T-cell (primary cell): ENCODE measurements around the gene RIIAD1. TPM values are rescaled to one million over a fixed set of nuclear protein-coding genes. Genes with fewer than 3 reads are reported as not detected.

Experiments used
- ATAC-seq, 4 experiments: fragments of 200-7000 bp in 3 of 4; fragments of 150-1000 bp in 1 of 4; cut with Tn5 transposase; replicated peaks in 1 of 4; 1 replicate in 3 of 4; 2 replicates in 1 of 4; pipeline ENCODE4 v1.10.0; 2021; ENCODE audit warnings: moderate library complexity in 3 of 4, mild to moderate bottlenecking in 2 of 4, moderate number of reproducible peaks in 1 of 4
- CTCF ChIA-PET, 2 donors: fragments of 300-600 bp; sonication (Branson Sonifier 250); formaldehyde crosslinking; loops; one replicate each; lab custom pipeline; 2022; ENCODE audit warnings: antibody characterized with exemption in 2 of 2; lab: Charles Lee
- POLR2A ChIA-PET, 2 donors: fragments of 300-600 bp; sonication (Branson Sonifier 250); formaldehyde crosslinking; loops; one replicate each; lab custom pipeline; 2022; ENCODE audit warnings: antibody characterized with exemption in 2 of 2; lab: Charles Lee
- DNase-seq, 35 experiments: peaks; one replicate each; pipeline versions ENCODE4 v3.0.0 to v3.0.0-alpha.2; 2013 to 2023
- H3K27ac ChIP-seq: one replicate; pipeline ENCODE4 v1.5.1; 2013; ENCODE audit warnings: low read length
- H3K27me3 ChIP-seq, 2 experiments: replicated peaks in 1 of 2; 1 replicate in 1 of 2; 2 replicates in 1 of 2; pipeline versions ENCODE4 v1.6.1 to v1.7.0; 2013; ENCODE audit warnings: low read length in 1 of 2, mixed read lengths in 1 of 2; ENCODE audit not compliant: control insufficient read depth in 2 of 2, insufficient read depth in 2 of 2; ENCODE audit errors: extremely low read depth in 1 of 2
- H3K36me3 ChIP-seq, 2 donors: 1 replicate in 1 of 2; 2 replicates in 1 of 2; pipeline versions ENCODE4 v1.6.1 to v1.7.0; 2013; ENCODE audit warnings: low read length in 1 of 2; ENCODE audit not compliant: control insufficient read depth in 2 of 2, insufficient read depth in 1 of 2; ENCODE audit errors: extremely low read depth in 1 of 2
- H3K4me1 ChIP-seq, 2 experiments: 1 replicate in 1 of 2; 2 replicates in 1 of 2; pipeline versions ENCODE4 v1.6.1 to v1.7.0; 2013; ENCODE audit warnings: low read length in 2 of 2, mixed read lengths in 1 of 2; ENCODE audit not compliant: insufficient read depth in 2 of 2, control insufficient read depth in 1 of 2; ENCODE audit errors: extremely low read depth in 1 of 2
- H3K4me3 ChIP-seq, 2 donors: 1 replicate in 1 of 2; 2 replicates in 1 of 2; pipeline versions ENCODE4 v1.5.1 to v1.7.0; 2013; ENCODE audit warnings: mild to moderate bottlenecking in 2 of 2, low read length in 1 of 2, moderate library complexity in 1 of 2; ENCODE audit not compliant: control insufficient read depth in 1 of 2; ENCODE audit errors: extremely low read depth in 1 of 2
- H3K9me3 ChIP-seq: 2 replicates; pipeline ENCODE4 v1.7.0; 2013
- H3K27ac Mint-ChIP-seq, 2 donors: one replicate each; pipeline ENCODE4 v1.8.0; 2020 to 2021; ENCODE audit warnings: mild to moderate bottlenecking in 2 of 2, mixed read lengths in 2 of 2
- H3K27me3 Mint-ChIP-seq, 2 donors: one replicate each; pipeline ENCODE4 v1.8.0; 2021 to 2022; ENCODE audit warnings: mixed read lengths in 2 of 2
- H3K36me3 Mint-ChIP-seq: one replicate; pipeline ENCODE4 v1.8.0; 2021; ENCODE audit warnings: mixed read lengths
- H3K4me1 Mint-ChIP-seq, 3 donors: one replicate each; pipeline ENCODE4 v1.8.0; 2020 to 2022; ENCODE audit warnings: mixed read lengths in 3 of 3, mild to moderate bottlenecking in 1 of 3
- H3K4me3 Mint-ChIP-seq, 3 donors: one replicate each; pipeline ENCODE4 v1.8.0; 2020 to 2022; ENCODE audit warnings: mild to moderate bottlenecking in 3 of 3, mixed read lengths in 3 of 3, moderate library complexity in 3 of 3
- H3K9me3 Mint-ChIP-seq, 3 donors: one replicate each; pipeline ENCODE4 v1.8.0; 2020 to 2022; ENCODE audit warnings: mixed read lengths in 3 of 3
- WGBS: methylation state at CpG from one replicate; pipeline ENCODE4 v1.1.5; 2013; ENCODE audit warnings: missing lambda C conversion rate; ENCODE audit not compliant: insufficient coverage; 5-methylcytosine and 5-hydroxymethylcytosine counted together
- total RNA-seq, 35 experiments: library from RNA in 6 of 35; stranded (reverse) in 6 of 35; fragments of 120-200 nt in 1 of 35; gene quantifications; one replicate each; pipeline versions ENCODE4 v1.2.1 to v1.2.4 and lab custom pipeline; 2013 to 2026

The RIIAD1 gene
- total RNA-seq, 5 donors from 2014 or later (not counting 1 experiment from before 2014, with no cell fraction given): not detected

DNA sequence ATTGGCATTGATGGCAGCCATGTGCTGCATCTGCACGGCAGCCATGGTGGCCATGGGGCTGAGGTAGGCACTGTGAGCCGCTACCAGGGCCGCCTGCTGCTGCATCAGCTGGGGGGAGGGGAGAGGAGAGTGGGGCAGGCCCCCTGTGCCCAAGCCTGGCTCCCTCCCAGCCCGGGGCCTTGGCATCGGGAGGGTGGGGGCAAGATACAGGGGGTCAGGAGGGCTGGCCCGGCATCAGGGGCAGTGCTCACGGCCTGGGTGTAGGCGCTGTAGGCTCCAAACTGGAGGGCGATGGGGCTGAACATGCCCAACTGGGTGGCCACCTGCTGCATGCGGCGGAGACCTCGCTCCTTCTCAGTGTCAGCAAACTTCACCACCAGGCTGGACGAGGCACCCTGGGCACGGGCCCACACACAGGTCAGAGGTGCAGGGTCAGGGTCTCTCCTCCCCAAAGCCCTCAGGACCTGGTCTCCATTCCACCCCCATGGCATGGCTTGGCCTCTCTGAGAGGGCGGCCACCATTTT, 13.7 kb upstream of the RIIAD1 start:
- peaks cover 0 to 15% of the 10 kb centered on the region in 2 experiments for H3K27me3 ChIP-seq
- Mint-ChIP-seq H3K4me1 (peaks cover 8 to 11% (median 11%) of the 10 kb centered on the region in 3 donors), H3K9me3 (no peaks in the 10 kb centered on the region), H3K27me3 (peaks cover 4 to 11% of the 10 kb centered on the region in 2 donors), H3K36me3 (no peaks in the 10 kb centered on the region), H3K27ac (no peak overlapping the region), H3K4me3 (no peak overlapping the region)
- H3K9me3 ChIP-seq: no peaks in the 10 kb centered on the region
- 90% methylated on average over 12 of the region's 15 CpGs for WGBS
- DNase-seq: no peak
- H3K4me1 ChIP-seq: peaks cover 0 to 5% of the 10 kb centered on the region in 2 experiments
- H3K4me3 ChIP-seq: no peak overlapping the region
- ChIA-PET CTCF (no interaction called here), POLR2A (no interaction called here)
- ATAC-seq: no peak
- H3K27ac ChIP-seq: no peak overlapping the region
- H3K36me3 ChIP-seq: no peaks in the 10 kb centered on the region

GRCh38 chr1:151708891-151709290, 12.4 kb upstream of the RIIAD1 start:
- Mint-ChIP-seq H3K4me1 (peaks cover 2 to 5% (median 3%) of the 10 kb centered on the region in 3 donors), H3K27me3 (peaks cover 5 to 21% of the 10 kb centered on the region in 2 donors), H3K36me3 (no peaks in the 10 kb centered on the region), H3K4me3 (no peak overlapping the region), H3K9me3 (no peaks in the 10 kb centered on the region), H3K27ac (no peak overlapping the region)
- POLR2A ChIA-PET: no interaction called here
- CTCF ChIA-PET: interaction anchor here in 1 of 2 donors (0.6 kb wide), 1 partner anchor 129 kb away, joined by 7 read pairs; no protein-coding TSS in a partner anchor
- 78% methylated on average over 10 of the region's 15 CpGs for WGBS
- Histone ChIP-seq H3K4me1 (no peaks in the 10 kb centered on the region), H3K4me3 (no peak overlapping the region), H3K9me3 (no peaks in the 10 kb centered on the region), H3K27me3 (peaks cover 0 to 25% of the 10 kb centered on the region in 2 experiments), H3K27ac (no peak overlapping the region), H3K36me3 (no peaks in the 10 kb centered on the region)
- no peak for DNase-seq
- no peak for ATAC-seq

DNA sequence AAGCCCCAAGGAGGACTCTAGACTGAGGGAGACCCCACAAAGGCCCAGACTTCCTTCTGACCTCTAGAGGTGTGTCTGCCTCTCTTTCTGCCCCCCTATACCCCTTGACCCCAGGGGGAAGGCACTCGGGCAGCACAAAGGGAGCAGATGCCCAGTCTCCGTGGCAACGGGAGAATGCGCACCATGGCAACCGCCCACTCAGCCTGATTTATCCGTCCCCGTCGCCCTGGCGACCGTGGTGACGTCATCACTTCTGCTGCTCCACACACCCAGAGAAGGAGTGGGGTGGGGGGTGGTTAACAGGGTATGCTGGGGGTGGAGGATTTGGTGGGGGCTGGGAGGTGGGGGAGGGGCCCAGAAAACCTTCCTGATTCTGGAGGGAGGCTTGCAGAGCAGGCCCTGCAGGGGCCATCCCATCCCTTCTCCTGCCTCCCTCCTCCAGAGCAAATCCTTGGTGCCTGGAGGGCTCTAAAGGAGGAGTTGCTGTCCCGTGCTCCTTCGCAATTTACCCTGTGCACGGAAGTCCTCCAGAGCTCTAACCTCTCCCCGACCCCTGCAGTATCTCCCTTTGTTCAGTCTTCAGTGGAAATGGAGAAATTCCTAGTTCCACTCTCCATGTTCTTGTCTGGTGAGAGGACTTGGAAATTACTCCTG, 11.0 kb upstream of the RIIAD1 start:
- peak in 12 of 35 experiments; percentile 7 to 29 (median 22) for DNase-seq

GRCh38 chr1:151711044-151711800, 10.1 kb upstream of the RIIAD1 start:
- peaks cover 0 to 46% of the 10 kb centered on the region in 2 experiments for H3K27me3 ChIP-seq
- peaks cover 0 to 6% (median 2%) of the 10 kb centered on the region in 3 donors for H3K4me1 Mint-ChIP-seq
- ChIA-PET POLR2A (no interaction called here), CTCF (no interaction called here)
- no peaks in the 10 kb centered on the region for H3K9me3 Mint-ChIP-seq
- WGBS: 82% methylated on average over 10 of the region's 21 CpGs
- H3K4me1 ChIP-seq: peaks cover 0 to 2% of the 10 kb centered on the region in 2 experiments
- H3K36me3 ChIP-seq: no peaks in the 10 kb centered on the region
- H3K27ac Mint-ChIP-seq: no peak overlapping the region
- peaks cover 28 to 43% of the 10 kb centered on the region in 2 donors for H3K27me3 Mint-ChIP-seq
- H3K27ac ChIP-seq: no peak overlapping the region
- H3K9me3 ChIP-seq: no peaks in the 10 kb centered on the region
- ATAC-seq (no peak), DNase-seq (no peak)
- no peak overlapping the region for H3K4me3 Mint-ChIP-seq
- no peaks in the 10 kb centered on the region for H3K36me3 Mint-ChIP-seq
- H3K4me3 ChIP-seq: no peak overlapping the region

More for the DNA sequence above, 11.0 kb upstream of the RIIAD1 start:
- Mint-ChIP-seq H3K36me3 (no peaks in the 10 kb centered on the region), H3K27ac (no peak overlapping the region), H3K4me3 (no peak overlapping the region), H3K4me1 (peaks cover 2 to 5% (median 3%) of the 10 kb centered on the region in 3 donors), H3K9me3 (no peaks in the 10 kb centered on the region), H3K27me3 (peaks cover 19 to 34% of the 10 kb centered on the region in 2 donors)
- Histone ChIP-seq H3K4me1 (no peaks in the 10 kb centered on the region), H3K4me3 (no peak overlapping the region), H3K27ac (no peak overlapping the region), H3K36me3 (no peaks in the 10 kb centered on the region), H3K9me3 (no peaks in the 10 kb centered on the region), H3K27me3 (peaks cover 0 to 37% of the 10 kb centered on the region in 2 experiments)
- no peak for ATAC-seq
- CTCF ChIA-PET: no interaction called here
- WGBS: 42% methylated on average over 2 of the region's 15 CpGs
- POLR2A ChIA-PET: no interaction called here

GRCh38 chr1:151711951-151712350, 9.4 kb upstream of the RIIAD1 start:
- peaks cover 32 to 46% of the 10 kb centered on the region in 2 donors for H3K27me3 Mint-ChIP-seq
- H3K4me1 ChIP-seq: peaks cover 0 to 9% of the 10 kb centered on the region in 2 experiments
- H3K27ac ChIP-seq: no peak overlapping the region
- ChIA-PET CTCF (no interaction called here), POLR2A (no interaction called here)
- H3K4me3 ChIP-seq: no peak overlapping the region
- no peak overlapping the region for H3K27ac Mint-ChIP-seq
- H3K4me1 Mint-ChIP-seq: peaks cover 2 to 5% (median 3%) of the 10 kb centered on the region in 3 donors
- H3K27me3 ChIP-seq: peaks cover 0 to 54% of the 10 kb centered on the region in 2 experiments
- H3K36me3 ChIP-seq: no peaks in the 10 kb centered on the region
- no peaks in the 10 kb centered on the region for H3K36me3 Mint-ChIP-seq
- DNase-seq (no peak), ATAC-seq (no peak)
- no peak overlapping the region for H3K4me3 Mint-ChIP-seq
- no peaks in the 10 kb centered on the region for H3K9me3 Mint-ChIP-seq
- no peaks in the 10 kb centered on the region for H3K9me3 ChIP-seq
- 50% methylated on average over 6 of the region's 10 CpGs for WGBS

- WGBS: no CpG with 5 or more reads among the region's 2 CpGs
- Mint-ChIP-seq H3K27me3 (peaks cover 43 to 57% of the 10 kb centered on the region in 2 donors), H3K27ac (no peak overlapping the region), H3K4me3 (no peak overlapping the region), H3K36me3 (no peaks in the 10 kb centered on the region), H3K4me1 (peaks cover 11 to 14% (median 13%) of the 10 kb centered on the region in 3 donors), H3K9me3 (no peaks in the 10 kb centered on the region)
- Histone ChIP-seq H3K4me1 (peaks cover 0 to 13% of the 10 kb centered on the region in 2 experiments), H3K4me3 (no peak overlapping the region), H3K36me3 (no peaks in the 10 kb centered on the region), H3K9me3 (no peaks in the 10 kb centered on the region), H3K27me3 (peaks cover 5 to 65% of the 10 kb centered on the region in 2 experiments), H3K27ac (no peak overlapping the region)
- ATAC-seq (no peak), DNase-seq (no peak)
- ChIA-PET POLR2A (no interaction called here), CTCF (no interaction called here)
These were observed 8.3 kb upstream of the RIIAD1 start for GRCh38 chr1:151713044-151713443.
